Glomerular endothelial cell (primary cell): ENCODE results near the gene SAMD10. TPM values are rescaled to one million over a fixed set of nuclear protein-coding genes. Genes with fewer than 3 reads are reported as not detected.
"Not testable (repeated sequence)": the region's sequence is repeated elsewhere in the genome, so short reads cannot be mapped to it uniquely, and the experiment has no call there.

Experiments used
- DNase-seq: peaks from one replicate; pipeline ENCODE4 v3.0.0-alpha.2; 2011; ENCODE audit warnings: low read depth, low spot score; ENCODE audit errors: extremely low read depth
- total RNA-seq: library from RNA; depleted of rRNA; stranded (reverse); fragments of >200 nt; gene quantifications from 2 replicates; pipeline ENCODE4 v1.2.3, GENCODE V29; 2015

SAMD10 gene
- total RNA-seq, 1 donor from 2014 or later = 8.3 TPM

GRCh38 chr20:63942969-63943807 is 36.3 kb downstream of the SAMD10 start:
- no peak for DNase-seq

- DNase-seq = no peak
Observed at GRCh38 chr20:63942250-63942951, 37.0 kb downstream of the SAMD10 start.

GRCh38 chr20:63941282-63942081 is 38.0 kb downstream of the SAMD10 start:
- DNase-seq = no peak

- no peak for DNase-seq
Observed at GRCh38 chr20:63940472-63941266, 38.8 kb downstream of the SAMD10 start.

GRCh38 chr20:63940071-63940471 is 39.4 kb downstream of the SAMD10 start:
- no peak for DNase-seq

GRCh38 chr20:63939061-63939935 is 40.1 kb downstream of the SAMD10 start:
- DNase-seq = no peak

GRCh38 chr20:63937596-63937995 is 41.8 kb downstream of the SAMD10 start:
- no peak for DNase-seq

- no peak for DNase-seq
Observed at GRCh38 chr20:63935447-63935846, 44.0 kb downstream of the SAMD10 start.

- DNase-seq = no peak
Observed at GRCh38 chr20:63934271-63935068, 45.0 kb downstream of the SAMD10 start.

- no peak for DNase-seq
Observed at GRCh38 chr20:63933646-63934045, 45.8 kb downstream of the SAMD10 start.

- DNase-seq = no peak
Observed at GRCh38 chr20:63932606-63933160, 46.8 kb downstream of the SAMD10 start.

GRCh38 chr20:63931735-63932134 is 47.7 kb downstream of the SAMD10 start:
- no peak for DNase-seq

- DNase-seq = no peak
Observed at GRCh38 chr20:63930971-63931553, 48.4 kb downstream of the SAMD10 start.

GRCh38 chr20:63929473-63929883 is 50.0 kb downstream of the SAMD10 start:
- not testable (repeated sequence) for DNase-seq

GRCh38 chr20:63929071-63929470 is 50.4 kb downstream of the SAMD10 start:
- DNase-seq = no peak

GRCh38 chr20:63926298-63926697 is 53.1 kb downstream of the SAMD10 start:
- DNase-seq = no peak

GRCh38 chr20:63924241-63924640 is 55.2 kb downstream of the SAMD10 start:
- DNase-seq = no peak
